GM23248 (cell line): ENCODE measurements around the gene WLS.

ENCODE experiments used
- EZH2 ChIP-seq: fragments of 200-600 bp; sonication (generic); IDR thresholded peaks from 2 replicates; pipeline ENCODE4 v1.6.1; 2018; ENCODE audit warnings: antibody characterized with exemption, mild to moderate bottlenecking; ENCODE audit not compliant: insufficient read depth, poor library complexity, severe bottlenecking
- EZH2phosphoT487 ChIP-seq: fragments of 200-600 bp; sonication (generic); IDR thresholded peaks from 2 replicates; pipeline ENCODE4 v1.6.1; 2018; ENCODE audit warnings: antibody characterized with exemption, moderate library complexity, mild to moderate bottlenecking, low read depth; ENCODE audit not compliant: insufficient read depth

DNA sequence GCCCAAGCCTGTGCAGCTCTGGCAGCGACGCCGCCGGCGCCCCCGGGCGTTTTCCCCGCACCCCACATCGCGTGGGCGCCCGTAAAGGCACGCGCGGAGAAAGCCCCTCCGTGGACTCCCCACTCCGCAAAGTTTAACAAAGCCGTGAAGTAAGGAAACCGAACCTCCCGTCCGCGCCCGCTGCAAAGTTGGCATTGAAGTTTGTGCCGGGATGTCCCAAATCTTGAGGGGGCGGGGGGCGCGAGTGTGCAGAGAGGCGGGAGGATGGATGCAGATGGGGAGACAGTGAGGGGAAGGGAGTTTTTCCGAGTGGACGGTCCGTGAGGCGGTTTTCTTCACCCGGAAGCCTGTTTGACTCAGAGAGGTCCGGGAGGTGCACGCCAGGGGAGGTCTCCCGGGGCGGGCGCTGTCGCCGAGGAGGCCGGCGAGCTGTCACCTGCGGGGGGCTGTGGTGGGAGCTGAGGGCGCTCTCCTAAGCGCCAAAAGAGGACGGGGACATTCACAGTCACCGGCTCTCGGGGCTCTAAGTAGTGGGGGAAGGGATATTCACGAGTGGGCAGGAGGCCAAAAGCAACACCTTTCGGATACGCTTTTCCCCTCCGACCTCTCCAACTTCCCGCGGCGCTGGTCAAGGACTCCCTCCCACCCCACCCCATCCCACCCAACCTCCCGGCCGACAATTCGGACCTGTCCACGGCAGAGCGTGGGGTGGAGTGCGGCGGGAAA lies 1.3 kb downstream of the WLS start:
- TF ChIP-seq EZH2phosphoT487 (no peak), EZH2 (no peak)
